Left colon (tissue), 2 donors: Measurements from ENCODE around the gene TMIGD1. TPM values are rescaled to one million over a fixed set of nuclear protein-coding genes. Genes with fewer than 3 reads are reported as not detected.

Experiments used
- total RNA-seq, 2 donors: library from RNA; stranded (reverse); fragmentation: NEBNext Ultra II Directional; extraction: Animal tissue kit (Norgen Biotek cat#: 25700); gene quantifications; one replicate each; pipeline ENCODE4 v1.2.1, GENCODE V29; 2021
- donor health status: DM: no; HTN: no; CAD: no.
- donor health status: DM: yes; HTN: yes; CAD: no.

Gene TMIGD1
- total RNA-seq, 2 donors from 2014 or later, result 125 to 255 TPM

Other genes starting within 250 kb of the TMIGD1 start
- 10 to 100 TPM; 19.9 to 28.0 TPM for gene NSRP1, start 217.2 kb downstream of the TMIGD1 start, total RNA-seq
- gene SLC6A4, start 98.4 kb downstream of the TMIGD1 start, total RNA-seq, result 1 to 10 TPM in 1 of 2 donors, under 1 TPM in 1; 0.79 to 1.1 TPM
- gene BLMH, start 42.1 kb downstream of the TMIGD1 start, total RNA-seq, result 10 to 100 TPM; 17.7 to 18.8 TPM
- 10 to 100 TPM; 79.8 to 90.8 TPM for gene CPD, start 44.9 kb upstream of the TMIGD1 start, total RNA-seq
- 10 to 100 TPM; 46.8 to 58.5 TPM for gene GOSR1, start 143.4 kb upstream of the TMIGD1 start, total RNA-seq